ENCODE data around the gene MICU1.

DNA sequence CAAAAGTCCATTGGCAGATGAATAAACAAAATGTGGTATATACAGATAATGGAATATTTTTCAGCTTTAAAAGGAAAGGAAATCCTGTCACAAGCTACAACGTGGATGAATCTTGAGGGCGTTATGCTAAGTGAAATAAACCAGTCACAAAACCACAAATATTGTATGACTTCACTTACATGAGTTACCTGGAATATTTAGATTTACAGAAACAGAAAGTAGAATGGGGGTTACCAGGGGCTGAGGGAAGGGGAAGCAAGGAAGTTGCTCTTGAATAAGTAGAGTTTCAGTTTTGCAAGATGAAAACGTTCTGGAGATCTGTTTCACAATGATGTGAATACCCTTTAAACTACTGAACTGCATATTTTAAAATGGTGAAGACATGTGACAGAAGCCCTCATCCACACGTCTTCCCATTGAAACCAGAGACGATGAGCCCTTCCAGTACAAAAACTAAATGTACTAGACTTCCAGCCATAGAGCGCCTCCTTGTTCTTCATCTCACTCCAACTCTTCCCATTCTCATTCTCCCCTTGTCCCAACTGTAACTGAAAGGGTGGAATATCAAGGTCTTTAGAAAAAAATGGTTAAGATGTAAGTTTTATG lies 62.4 kb downstream of the MICU1 start:
- TF ChIP-seq EZH2phosphoT487 (IDR thresholded peaks at IDR 0.05; ENCODE audit: borderline replicate concordance) = no peak
- no peak for TF ChIP-seq CTCF (IDR thresholded peaks at IDR 0.05 in 2 of 3, conservative IDR thresholded peaks at IDR 0.05 in 1 of 3; ENCODE audit: borderline replicate concordance in 1 of 3, insufficient read depth in 1 of 3, low read depth in 2 of 3, low read length in 2 of 3)
- no peak for TF ChIP-seq POLR2A (IDR thresholded peaks at IDR 0.05; ENCODE audit: borderline replicate concordance, extremely low read depth, insufficient read depth, insufficient read length)
- no peak for TF ChIP-seq POLR2AphosphoS5 (IDR thresholded peaks at IDR 0.05; ENCODE audit: low read depth, low read length)
- no peak for TF ChIP-seq EZH2 (IDR thresholded peaks at IDR 0.05)
- TF ChIP-seq SP1 (IDR thresholded peaks at IDR 0.05; ENCODE audit: low read depth) = no peak
- TF ChIP-seq ZNF274 (IDR thresholded peaks at IDR 0.05; ENCODE audit: low read depth, low read length) = no peak
- TF ChIP-seq ATF3 (IDR thresholded peaks at IDR 0.05) = no peak
- TF ChIP-seq ZFX (IDR thresholded peaks at IDR 0.05) = no peak
- no peak for TF ChIP-seq SIN3A (IDR thresholded peaks at IDR 0.05; ENCODE audit: low read depth)
- TF ChIP-seq, protein P1, sequence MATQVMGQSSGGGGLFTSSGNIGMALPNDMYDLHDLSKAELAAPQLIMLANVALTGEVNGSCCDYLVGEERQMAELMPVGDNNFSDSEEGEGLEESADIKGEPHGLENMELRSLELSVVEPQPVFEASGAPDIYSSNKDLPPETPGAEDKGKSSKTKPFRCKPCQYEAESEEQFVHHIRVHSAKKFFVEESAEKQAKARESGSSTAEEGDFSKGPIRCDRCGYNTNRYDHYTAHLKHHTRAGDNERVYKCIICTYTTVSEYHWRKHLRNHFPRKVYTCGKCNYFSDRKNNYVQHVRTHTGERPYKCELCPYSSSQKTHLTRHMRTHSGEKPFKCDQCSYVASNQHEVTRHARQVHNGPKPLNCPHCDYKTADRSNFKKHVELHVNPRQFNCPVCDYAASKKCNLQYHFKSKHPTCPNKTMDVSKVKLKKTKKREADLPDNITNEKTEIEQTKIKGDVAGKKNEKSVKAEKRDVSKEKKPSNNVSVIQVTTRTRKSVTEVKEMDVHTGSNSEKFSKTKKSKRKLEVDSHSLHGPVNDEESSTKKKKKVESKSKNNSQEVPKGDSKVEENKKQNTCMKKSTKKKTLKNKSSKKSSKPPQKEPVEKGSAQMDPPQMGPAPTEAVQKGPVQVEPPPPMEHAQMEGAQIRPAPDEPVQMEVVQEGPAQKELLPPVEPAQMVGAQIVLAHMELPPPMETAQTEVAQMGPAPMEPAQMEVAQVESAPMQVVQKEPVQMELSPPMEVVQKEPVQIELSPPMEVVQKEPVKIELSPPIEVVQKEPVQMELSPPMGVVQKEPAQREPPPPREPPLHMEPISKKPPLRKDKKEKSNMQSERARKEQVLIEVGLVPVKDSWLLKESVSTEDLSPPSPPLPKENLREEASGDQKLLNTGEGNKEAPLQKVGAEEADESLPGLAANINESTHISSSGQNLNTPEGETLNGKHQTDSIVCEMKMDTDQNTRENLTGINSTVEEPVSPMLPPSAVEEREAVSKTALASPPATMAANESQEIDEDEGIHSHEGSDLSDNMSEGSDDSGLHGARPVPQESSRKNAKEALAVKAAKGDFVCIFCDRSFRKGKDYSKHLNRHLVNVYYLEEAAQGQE (IDR thresholded peaks at IDR 0.05; ENCODE audit: low read depth) = no peak

Measured in HCT116 (cell line).